Erythroblast (primary cell): ENCODE data around the gene PPP6R1.

Experiments
- GATA1 ChIP-seq: IDR thresholded peaks from 2 replicates; pipeline ENCODE4 v1.6.1; 2011; ENCODE audit warnings: low read depth, mild to moderate bottlenecking, control low read depth, low read length, moderate library complexity
- POLR2A ChIP-seq: IDR thresholded peaks from 2 replicates; pipeline ENCODE4 v1.6.1; 2011; ENCODE audit warnings: mild to moderate bottlenecking, low read length

DNA sequence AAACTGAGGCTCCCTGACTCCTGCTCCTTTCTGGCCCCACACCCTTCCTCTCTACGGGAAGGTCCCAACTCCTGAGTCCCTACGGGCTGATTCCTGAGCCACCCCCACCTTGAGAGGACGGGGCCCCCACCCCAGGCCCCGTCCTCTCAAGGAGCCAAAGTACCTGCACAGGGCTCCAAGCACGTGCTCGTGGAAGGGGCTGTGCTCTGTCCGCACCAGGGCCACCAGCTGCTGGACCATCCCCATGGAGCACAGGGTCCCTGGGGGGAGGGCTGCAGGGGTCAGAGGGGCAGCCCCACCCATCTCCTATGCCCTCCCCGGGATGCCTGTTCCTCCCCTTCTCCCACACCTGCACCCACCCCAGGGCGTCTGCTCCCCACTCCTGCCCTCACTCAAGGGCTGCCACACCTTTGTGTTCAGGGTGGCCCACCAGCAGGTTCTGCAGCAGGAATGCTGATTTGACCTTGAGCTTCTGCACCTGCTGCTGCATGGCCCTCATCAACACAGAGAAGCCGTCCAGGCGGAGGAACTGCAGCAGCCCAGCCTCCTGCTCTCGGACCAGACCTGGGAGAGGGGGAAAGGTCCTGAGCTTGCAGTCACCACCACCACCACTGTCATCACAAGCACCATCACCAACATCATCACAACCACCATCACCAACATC, 7.0 kb upstream of the PPP6R1 start:
- TF ChIP-seq POLR2A (no peak), GATA1 (no peak)
